Neural progenitor cell (in vitro differentiated cells): ENCODE measurements around the gene DOK3.

ENCODE experiments used
- CTCF ChIP-seq: fragments of 200-600 bp; sonication (generic); IDR thresholded peaks from 2 replicates; pipeline ENCODE4 v1.5.1; 2017; ENCODE audit warnings: antibody characterized with exemption, mild to moderate bottlenecking
- EZH2 ChIP-seq: fragments of 200-600 bp; sonication (generic); IDR thresholded peaks from 2 replicates; pipeline ENCODE4 v1.6.1; 2017; ENCODE audit warnings: antibody characterized with exemption, mild to moderate bottlenecking, moderate library complexity
- EZH2phosphoT487 ChIP-seq: fragments of 200-600 bp; sonication (generic); IDR thresholded peaks from 2 replicates; pipeline ENCODE4 v1.6.1; 2017; ENCODE audit warnings: antibody characterized with exemption

DNA sequence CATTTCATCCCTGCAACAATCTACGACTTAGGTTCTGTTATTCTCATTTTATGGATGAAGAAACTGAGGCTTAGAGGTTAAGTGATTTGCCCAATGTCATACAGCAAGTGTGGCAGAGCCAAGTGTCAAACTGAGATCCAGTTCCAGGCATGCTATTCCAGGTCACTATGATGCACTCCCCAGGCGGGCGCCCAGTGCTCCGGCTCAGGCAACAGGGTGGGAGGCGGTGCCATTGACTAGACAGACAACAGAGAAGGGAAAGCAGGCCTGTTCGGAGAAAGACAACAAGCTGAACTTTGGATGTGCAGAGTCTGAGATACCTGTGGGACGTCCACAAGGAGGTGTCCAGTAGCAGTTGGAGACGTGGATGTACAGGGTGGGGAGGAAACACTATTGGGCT is 18.0 kb upstream of the DOK3 start:
- TF ChIP-seq CTCF (no peak), EZH2phosphoT487 (no peak), EZH2 (no peak)
